GM12892 (cell line): ENCODE data around the gene MARCHF10.
A peak's percentile ranks its signal among the peaks of the same experiment; 100 is the strongest.
"Not testable (repeated sequence)": the region's sequence is repeated elsewhere in the genome, so short reads cannot be mapped to it uniquely, and the experiment has no call there.

Experiments
- DNase-seq: peaks from one replicate; pipeline ENCODE4 v3.0.0; 2011; ENCODE audit not compliant: insufficient read length
- FAIRE-seq: peaks from 2 replicates; lab custom pipeline; 2011; peaks lifted over from hg19 to GRCh38; lab: Jason Lieb, UNC
- POLR2A ChIP-seq: IDR thresholded peaks from 2 replicates; pipeline ENCODE4 v1.6.1; 2011; ENCODE audit warnings: low read depth, low read length, control low read depth
- POLR2AphosphoS5 ChIP-seq: IDR thresholded peaks from 2 replicates; pipeline ENCODE4 v1.6.1; 2011; ENCODE audit warnings: low read depth, low read length, control low read depth
- TAF1 ChIP-seq: IDR thresholded peaks from 2 replicates; pipeline ENCODE4 v1.6.1; 2011; ENCODE audit warnings: low read depth, mild to moderate bottlenecking, control low read depth, low read length, borderline replicate concordance

Gene MARCHF10

GRCh38 chr17:62704381-62704971 is 103.6 kb downstream of the MARCHF10 start:
- TF ChIP-seq POLR2A = no peak
- TF ChIP-seq TAF1 = no peak
- TF ChIP-seq POLR2AphosphoS5 = no peak
- DNase-seq (no peak), FAIRE-seq (no peak)

- peak; percentile 68 for DNase-seq
- TF ChIP-seq TAF1 (no peak), POLR2A (no peak), POLR2AphosphoS5 (no peak)
- FAIRE-seq = peak; percentile 84
Observed at GRCh38 chr17:62703776-62704380, 104.2 kb downstream of the MARCHF10 start.

GRCh38 chr17:62703261-62703775 is 104.8 kb downstream of the MARCHF10 start:
- no peak for DNase-seq
- no peak for FAIRE-seq
- TF ChIP-seq POLR2A (no peak), TAF1 (no peak), POLR2AphosphoS5 (no peak)

DNA sequence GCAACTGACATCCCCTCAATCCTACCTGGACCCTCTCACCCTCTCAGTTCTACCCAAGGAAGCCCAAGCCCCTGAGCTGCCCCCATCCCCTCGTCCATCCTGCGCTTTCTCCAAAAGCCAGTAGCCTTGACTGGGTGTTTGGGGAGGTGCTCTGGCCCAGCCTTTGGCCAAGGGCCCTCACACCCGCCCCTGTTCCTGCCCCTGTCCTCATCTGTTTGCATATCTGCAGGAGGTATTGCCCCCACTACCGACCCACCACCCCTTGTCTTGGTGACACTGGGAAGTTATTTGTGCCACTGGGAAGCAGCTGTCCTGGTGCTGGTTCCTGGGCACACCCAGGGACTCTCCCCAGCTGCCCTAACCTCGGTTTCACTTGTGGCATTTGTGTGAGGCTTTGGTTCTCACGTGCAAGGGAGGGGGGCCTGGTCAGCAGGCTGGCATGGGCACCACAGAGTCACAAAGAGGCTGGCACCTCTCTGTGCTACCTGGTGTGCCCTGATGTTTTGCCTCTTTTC is 105.3 kb downstream of the MARCHF10 start:
- FAIRE-seq = no peak
- no peak for DNase-seq
- TF ChIP-seq TAF1 (no peak), POLR2AphosphoS5 (no peak), POLR2A (no peak)

DNA sequence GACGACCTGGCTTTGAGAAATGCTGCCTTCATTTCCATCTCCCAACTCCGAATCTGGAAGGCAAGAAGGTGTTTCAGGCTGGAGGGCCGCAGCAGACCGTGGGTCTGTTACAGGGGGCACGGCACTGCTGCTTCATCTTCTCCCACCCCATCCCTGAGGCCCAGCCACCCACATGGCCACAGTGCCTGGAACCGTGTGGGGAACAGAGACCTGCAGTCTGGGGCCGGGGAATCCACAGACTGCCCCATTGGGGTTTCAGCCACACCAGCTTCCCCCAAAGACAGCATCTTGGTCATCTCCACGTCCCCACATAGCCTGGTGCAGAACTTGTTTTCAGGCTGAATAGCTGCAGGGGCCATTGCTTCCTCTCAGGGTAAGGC is 106.4 kb downstream of the MARCHF10 start:
- TF ChIP-seq POLR2A = no peak
- TF ChIP-seq TAF1 = no peak
- TF ChIP-seq POLR2AphosphoS5 = no peak
- DNase-seq (no peak), FAIRE-seq (no peak)

DNA sequence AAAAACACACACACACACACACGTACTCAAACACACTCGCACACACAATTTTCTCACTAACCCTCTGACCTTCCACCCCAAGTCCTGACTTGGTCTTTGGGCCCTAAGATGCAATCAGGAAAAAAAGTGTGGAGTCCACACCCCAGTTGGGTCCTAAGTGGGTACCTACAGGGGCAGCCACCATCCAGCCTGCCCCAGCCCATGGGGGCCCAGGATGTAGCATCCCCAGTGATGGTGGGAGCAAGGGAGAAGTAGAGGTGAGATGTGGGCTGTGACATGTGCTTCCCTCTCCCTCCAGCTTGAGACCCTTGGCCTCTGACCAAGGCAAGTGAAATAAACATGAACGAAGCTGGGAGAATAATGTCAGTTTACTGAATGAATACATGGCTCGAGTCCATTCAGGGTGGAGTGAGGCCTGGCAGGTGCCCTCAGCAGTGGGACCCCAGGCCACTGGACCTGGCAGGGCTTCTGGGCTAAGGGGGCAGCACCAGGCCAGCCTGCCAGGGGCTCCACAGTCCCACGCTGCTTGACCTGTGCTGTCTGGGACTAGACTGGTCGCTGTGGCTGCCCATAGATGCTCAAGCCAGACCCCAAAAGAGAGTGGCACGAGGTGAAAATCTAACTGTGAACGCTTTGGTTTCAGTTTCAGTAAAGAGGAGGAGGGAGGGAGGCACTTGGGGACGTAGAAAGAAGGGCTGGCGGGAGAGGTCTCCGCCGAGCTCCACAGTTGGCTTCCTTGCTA is 107.0 kb downstream of the MARCHF10 start:
- TF ChIP-seq TAF1 = no peak
- no peak for TF ChIP-seq POLR2AphosphoS5
- no peak for TF ChIP-seq POLR2A
- DNase-seq (no peak), FAIRE-seq (no peak)

DNA sequence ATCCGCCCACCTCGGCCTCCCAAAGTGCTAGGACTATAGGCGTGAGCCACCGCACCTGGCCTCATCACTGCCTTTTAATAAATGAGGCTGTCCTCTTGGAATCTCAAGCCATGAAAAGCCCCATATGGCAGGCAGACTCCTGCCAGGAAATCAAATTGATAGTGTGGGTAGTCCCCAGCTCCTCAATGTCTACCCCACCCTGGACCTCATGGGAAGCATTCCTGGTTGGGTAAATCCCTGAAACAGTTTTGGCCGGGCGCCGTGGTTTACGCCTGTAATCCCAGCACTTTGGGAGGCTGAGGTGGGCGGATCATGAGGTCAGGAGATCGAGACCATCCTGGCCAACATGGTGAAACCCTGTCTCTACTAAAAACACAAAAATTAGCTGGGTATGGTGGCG is 109.7 kb downstream of the MARCHF10 start:
- FAIRE-seq, DNase-seq: not testable (repeated sequence)

DNA sequence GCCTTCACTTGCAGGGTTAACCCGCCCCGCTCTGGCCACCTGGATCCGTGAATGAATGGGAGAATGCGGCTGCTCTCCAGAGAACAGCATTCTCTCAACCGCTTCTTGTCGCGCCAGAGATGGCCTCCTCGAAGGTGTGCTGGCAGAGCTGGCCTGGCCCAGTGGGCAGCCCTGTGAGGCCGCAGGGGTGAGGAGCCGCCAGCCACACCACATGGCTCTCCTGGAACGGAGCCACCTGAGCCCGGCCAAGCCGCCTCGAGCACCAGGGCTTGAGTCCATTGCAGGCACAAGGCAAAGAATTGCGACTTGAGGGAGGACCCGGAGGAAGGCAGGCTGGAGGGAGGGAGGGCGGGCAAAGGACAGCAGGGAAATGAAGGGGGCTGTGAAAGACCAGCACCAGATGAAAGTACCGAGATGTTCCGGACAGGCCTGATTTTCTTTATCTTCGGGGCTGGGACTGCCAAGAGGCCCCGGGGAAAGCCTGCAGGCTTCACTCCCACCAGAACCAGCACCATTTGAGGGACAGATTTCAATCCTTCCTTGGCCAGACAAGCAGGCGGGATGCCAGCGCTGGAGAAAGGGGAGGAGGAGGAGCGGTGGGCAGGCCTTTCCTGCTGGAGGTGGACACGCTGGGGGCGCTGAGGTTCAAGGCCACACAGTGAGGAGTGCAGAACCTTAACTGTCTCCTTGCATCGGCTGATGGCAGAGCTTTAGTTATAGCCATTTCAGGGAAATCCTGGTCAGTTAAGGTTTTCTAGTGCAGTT is 111.2 kb downstream of the MARCHF10 start:
- DNase-seq (no peak), FAIRE-seq (no peak)
- TF ChIP-seq POLR2AphosphoS5 (no peak), POLR2A (no peak), TAF1 (no peak)

- TF ChIP-seq POLR2AphosphoS5 (no peak), POLR2A (no peak), TAF1 (no peak)
- FAIRE-seq (no peak), DNase-seq (no peak)
Observed at GRCh38 chr17:62696256-62696655, 111.9 kb downstream of the MARCHF10 start.

GRCh38 chr17:62695093-62695738 is 112.9 kb downstream of the MARCHF10 start:
- not testable (repeated sequence) for FAIRE-seq, DNase-seq

DNA sequence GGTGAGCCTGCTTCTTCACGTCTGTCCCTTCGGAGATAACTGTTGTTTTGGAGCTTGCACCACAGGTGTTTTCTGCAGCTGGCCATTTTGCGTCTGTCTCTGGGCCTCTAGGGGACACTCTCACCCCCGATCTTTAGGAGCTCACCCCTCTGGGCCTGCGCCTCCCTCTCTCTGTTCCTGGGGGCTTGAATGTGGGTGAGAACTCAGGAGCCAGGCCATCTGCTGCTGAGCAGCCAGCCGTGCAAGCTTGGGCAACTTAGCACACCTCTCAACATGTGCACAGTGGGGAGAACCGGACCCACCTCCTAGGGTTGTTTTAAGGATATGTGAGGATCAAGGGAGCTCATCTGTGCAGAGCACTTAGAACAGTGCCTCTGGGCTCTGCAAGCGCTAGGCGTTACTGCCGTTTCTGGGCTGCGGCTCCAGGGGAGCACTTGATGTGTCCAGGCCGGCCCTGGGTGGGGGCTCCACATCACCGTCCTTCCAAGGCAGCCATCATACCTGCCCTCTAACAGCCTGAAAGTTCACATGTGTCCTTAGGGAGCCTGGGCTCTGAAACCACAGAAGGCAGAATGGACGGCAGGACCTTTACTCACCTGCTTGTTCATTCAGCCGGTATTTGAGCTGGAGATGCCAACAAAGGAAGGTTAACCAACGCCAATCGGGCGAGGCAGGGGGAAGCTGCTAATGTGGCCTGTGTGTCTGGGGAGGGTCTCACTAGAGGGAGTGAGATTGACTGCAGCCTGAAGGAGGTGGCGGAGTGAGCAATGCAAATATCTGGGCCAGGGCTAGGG is 114.3 kb downstream of the MARCHF10 start:
- FAIRE-seq (no peak), DNase-seq (no peak)
- TF ChIP-seq POLR2AphosphoS5 = no peak
- no peak for TF ChIP-seq POLR2A
- TF ChIP-seq TAF1 = no peak
